Left kidney (tissue), 2 donors: ENCODE data around the gene IL7R. TPM values are rescaled to one million over a fixed set of nuclear protein-coding genes. Genes with fewer than 3 reads are reported as not detected.

Source experiments
- DNase-seq: peaks from one replicate; pipeline ENCODE4 v3.0.0-alpha.2; 2013
- polyA plus RNA-seq: library from polyadenylated mRNA; unstranded; fragments of 120-200 nt; gene quantifications from one replicate; pipeline ENCODE4 v1.2.1, GENCODE V29; 2013; ENCODE audit not compliant: insufficient read length

Gene IL7R
- polyA plus RNA-seq, 1 donor = 0.45 TPM

GRCh38 chr5:35908228-35908627 is 51.5 kb downstream of the IL7R start:
- no peak for DNase-seq

- DNase-seq = no peak
These were observed 52.1 kb downstream of the IL7R start for GRCh38 chr5:35908814-35909213.

- no peak for DNase-seq
These were observed 62.5 kb downstream of the IL7R start for GRCh38 chr5:35919191-35919590.

GRCh38 chr5:35920890-35921289 is 64.2 kb downstream of the IL7R start:
- no peak for DNase-seq

GRCh38 chr5:35921930-35922329 is 65.2 kb downstream of the IL7R start:
- DNase-seq = no peak

- no peak for DNase-seq
These were observed 65.8 kb downstream of the IL7R start for GRCh38 chr5:35922468-35922867.

GRCh38 chr5:35924122-35924949 is 67.6 kb downstream of the IL7R start:
- no peak for DNase-seq

- DNase-seq = peak; percentile 52
These were observed 68.4 kb downstream of the IL7R start for GRCh38 chr5:35924950-35925722.

- DNase-seq = peak; percentile 68
These were observed 69.8 kb downstream of the IL7R start for GRCh38 chr5:35926389-35927051.

Other genes starting within 250 kb of the IL7R start
- 80.3 TPM for gene SPEF2, start 239.0 kb upstream of the IL7R start, polyA plus RNA-seq
- gene CAPSL, start 81.7 kb downstream of the IL7R start, polyA plus RNA-seq = 5.5 TPM
- gene UGT3A1, start 134.5 kb downstream of the IL7R start, polyA plus RNA-seq = 163 TPM
- 20.1 TPM for gene UGT3A2, start 210.0 kb downstream of the IL7R start, polyA plus RNA-seq